ENCODE data around the gene HMCES.

The HMCES gene

DNA sequence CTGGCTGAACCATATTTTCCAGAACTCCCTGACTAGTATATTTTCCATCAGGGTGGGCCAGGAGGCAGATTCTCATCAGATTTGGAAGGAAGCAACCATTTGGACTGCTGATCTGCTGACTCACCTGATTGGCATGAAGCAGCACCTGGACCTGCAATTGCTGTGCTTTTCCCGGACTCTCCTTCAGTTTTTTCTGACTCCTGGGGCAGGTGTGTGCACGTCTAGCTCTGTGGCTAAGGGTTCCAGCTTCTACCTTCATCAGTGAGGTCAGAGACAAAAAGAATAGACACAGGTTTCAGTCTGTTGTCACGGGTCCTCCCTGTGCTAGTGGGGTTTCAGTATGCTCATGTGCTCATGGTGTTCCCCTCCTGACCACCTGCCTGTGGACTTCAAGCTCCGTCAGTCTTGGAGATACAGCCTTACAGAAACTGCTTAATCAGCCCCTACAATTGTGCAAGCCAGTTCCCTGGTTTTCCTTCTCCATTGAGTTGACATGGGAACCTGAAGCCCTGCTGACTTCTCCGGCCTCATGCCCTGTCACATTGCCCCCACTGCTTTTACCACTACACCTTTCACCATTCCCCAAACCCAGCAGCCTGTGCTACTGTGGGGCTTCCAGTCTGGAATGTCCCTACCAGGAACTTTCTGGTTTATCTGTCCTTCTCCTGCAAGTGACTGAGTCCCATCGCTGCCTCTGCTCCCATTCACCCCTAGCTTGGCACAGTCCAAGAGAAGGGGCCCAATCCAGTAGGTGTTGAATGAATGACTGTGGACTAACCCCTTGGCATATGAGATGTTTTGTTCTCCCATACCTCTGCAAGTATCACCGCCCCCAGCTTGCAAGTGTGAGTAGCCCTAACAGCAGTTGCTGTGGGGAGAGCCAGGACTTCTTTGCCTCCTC is 31.7 kb downstream of the HMCES start:
- Histone ChIP-seq H3K9me3 (ENCODE audit: control insufficient read depth, insufficient read depth, low read depth, low read length) (no peaks in the 10 kb centered on the region), H3K4me1 (ENCODE audit: control insufficient read depth, insufficient read depth, low read length) (no peaks in the 10 kb centered on the region), H3K4me3 (ENCODE audit: low read depth, low read length) (no peak overlapping the region), H3K27ac (ENCODE audit: extremely low read depth, low read depth, low read length) (no peak overlapping the region), H3K36me3 (ENCODE audit: control insufficient read depth in 2 of 2, insufficient read depth in 1 of 2, low read length in 2 of 2) (peaks cover 0 to 27% of the 10 kb centered on the region in 2 experiments; a peak in 2 of 3 replicates)
- ChIA-PET CTCF (no interaction called here), POLR2A (interaction anchor here (0.6 to 0.7 kb wide), 2 partner anchors 32 kb away, joined by 3 read pairs; partner anchors contain the start of gene HMCES)
- TF ChIP-seq, protein P1, sequence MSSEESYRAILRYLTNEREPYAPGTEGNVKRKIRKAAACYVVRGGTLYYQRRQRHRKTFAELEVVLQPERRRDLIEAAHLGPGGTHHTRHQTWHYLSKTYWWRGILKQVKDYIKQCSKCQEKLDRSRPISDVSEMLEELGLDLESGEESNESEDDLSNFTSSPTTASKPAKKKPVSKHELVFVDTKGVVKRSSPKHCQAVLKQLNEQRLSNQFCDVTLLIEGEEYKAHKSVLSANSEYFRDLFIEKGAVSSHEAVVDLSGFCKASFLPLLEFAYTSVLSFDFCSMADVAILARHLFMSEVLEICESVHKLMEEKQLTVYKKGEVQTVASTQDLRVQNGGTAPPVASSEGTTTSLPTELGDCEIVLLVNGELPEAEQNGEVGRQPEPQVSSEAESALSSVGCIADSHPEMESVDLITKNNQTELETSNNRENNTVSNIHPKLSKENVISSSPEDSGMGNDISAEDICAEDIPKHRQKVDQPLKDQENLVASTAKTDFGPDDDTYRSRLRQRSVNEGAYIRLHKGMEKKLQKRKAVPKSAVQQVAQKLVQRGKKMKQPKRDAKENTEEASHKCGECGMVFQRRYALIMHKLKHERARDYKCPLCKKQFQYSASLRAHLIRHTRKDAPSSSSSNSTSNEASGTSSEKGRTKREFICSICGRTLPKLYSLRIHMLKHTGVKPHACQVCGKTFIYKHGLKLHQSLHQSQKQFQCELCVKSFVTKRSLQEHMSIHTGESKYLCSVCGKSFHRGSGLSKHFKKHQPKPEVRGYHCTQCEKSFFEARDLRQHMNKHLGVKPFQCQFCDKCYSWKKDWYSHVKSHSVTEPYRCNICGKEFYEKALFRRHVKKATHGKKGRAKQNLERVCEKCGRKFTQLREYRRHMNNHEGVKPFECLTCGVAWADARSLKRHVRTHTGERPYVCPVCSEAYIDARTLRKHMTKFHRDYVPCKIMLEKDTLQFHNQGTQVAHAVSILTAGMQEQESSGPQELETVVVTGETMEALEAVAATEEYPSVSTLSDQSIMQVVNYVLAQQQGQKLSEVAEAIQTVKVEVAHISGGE (tag by site-specific recombination; conservative IDR thresholded peaks at IDR 0.05; ENCODE audit: low read depth) = no peak
- TF ChIP-seq, protein P2, sequence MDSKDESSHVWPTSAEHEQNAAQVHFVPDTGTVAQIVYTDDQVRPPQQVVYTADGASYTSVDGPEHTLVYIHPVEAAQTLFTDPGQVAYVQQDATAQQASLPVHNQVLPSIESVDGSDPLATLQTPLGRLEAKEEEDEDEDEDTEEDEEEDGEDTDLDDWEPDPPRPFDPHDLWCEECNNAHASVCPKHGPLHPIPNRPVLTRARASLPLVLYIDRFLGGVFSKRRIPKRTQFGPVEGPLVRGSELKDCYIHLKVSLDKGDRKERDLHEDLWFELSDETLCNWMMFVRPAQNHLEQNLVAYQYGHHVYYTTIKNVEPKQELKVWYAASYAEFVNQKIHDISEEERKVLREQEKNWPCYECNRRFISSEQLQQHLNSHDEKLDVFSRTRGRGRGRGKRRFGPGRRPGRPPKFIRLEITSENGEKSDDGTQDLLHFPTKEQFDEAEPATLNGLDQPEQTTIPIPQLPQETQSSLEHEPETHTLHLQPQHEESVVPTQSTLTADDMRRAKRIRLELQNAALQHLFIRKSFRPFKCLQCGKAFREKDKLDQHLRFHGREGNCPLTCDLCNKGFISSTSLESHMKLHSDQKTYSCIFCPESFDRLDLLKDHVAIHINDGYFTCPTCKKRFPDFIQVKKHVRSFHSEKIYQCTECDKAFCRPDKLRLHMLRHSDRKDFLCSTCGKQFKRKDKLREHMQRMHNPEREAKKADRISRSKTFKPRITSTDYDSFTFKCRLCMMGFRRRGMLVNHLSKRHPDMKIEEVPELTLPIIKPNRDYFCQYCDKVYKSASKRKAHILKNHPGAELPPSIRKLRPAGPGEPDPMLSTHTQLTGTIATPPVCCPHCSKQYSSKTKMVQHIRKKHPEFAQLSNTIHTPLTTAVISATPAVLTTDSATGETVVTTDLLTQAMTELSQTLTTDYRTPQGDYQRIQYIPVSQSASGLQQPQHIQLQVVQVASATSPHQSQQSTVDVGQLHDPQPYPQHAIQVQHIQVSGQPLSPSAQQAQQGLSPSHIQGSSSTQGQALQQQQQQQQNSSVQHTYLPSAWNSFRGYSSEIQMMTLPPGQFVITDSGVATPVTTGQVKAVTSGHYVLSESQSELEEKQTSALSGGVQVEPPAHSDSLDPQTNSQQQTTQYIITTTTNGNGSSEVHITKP (tag by site-specific recombination; IDR thresholded peaks at IDR 0.05) = peak; percentile 59

DNA sequence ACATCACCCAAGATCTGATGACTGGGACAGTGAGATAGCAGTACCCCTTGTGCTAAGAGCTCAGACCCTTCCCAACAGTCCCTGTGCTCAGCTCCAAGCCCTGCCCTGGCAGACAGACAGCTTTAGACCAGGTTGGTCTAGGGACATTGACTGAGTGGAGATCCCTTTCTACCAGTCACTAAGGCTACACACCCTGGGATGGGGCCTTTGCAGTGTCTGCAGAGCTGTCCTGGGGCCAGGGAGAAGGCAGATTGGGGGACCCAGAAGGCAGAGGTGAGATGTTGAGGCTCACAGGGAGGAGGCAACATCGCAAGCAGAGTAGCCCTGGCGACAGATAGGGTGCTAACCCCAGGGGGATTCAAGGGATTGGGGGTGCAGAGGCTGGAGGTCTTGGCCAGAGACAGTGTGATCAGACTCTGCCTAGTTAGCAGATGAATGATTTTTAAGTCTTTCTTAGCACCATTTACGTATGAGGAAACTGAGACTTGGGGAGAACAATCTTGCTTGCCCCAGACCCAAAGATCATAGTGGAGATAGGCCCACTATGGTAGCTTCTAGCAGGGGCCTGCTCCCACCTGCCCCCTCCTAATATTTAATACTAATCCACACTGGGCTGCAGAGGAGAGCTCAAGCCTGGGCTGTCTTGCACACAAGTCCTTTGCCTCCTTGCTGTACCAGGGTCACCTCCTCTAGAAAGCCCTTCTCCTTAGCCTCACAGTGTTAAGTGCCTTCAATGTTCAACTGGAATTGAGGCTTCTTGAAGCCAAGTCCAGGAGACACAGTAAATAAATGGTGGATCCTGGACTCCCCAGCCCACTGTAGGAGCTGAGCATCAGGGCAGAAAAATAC is 32.6 kb downstream of the HMCES start:
- ChIA-PET POLR2A (interaction anchor here (0.6 to 0.7 kb wide), 2 partner anchors 33 to 661 kb away, joined by 3 read pairs; partner anchors contain the start of genes HMCES and RPN1), CTCF (no interaction called here)
- TF ChIP-seq, protein P3, sequence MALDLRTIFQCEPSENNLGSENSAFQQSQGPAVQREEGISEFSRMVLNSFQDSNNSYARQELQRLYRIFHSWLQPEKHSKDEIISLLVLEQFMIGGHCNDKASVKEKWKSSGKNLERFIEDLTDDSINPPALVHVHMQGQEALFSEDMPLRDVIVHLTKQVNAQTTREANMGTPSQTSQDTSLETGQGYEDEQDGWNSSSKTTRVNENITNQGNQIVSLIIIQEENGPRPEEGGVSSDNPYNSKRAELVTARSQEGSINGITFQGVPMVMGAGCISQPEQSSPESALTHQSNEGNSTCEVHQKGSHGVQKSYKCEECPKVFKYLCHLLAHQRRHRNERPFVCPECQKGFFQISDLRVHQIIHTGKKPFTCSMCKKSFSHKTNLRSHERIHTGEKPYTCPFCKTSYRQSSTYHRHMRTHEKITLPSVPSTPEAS (tag by site-specific recombination; IDR thresholded peaks at IDR 0.05) = no peak
- TF ChIP-seq OSR2 (tag by site-specific recombination; IDR thresholded peaks at IDR 0.05) (no peak), SCRT1 (tag by site-specific recombination; IDR thresholded peaks at IDR 0.05; ENCODE audit: borderline replicate concordance) (no peak), ZNF214 (tag by site-specific recombination; IDR thresholded peaks at IDR 0.05; ENCODE audit: borderline replicate concordance) (no peak), TCF7L2 (IDR thresholded peaks at IDR 0.05; ENCODE audit: borderline replicate concordance, low read depth, low read length) (no peak), ZNF707 (tag by site-specific recombination; IDR thresholded peaks at IDR 0.05) (no peak), ZBTB17 (tag by site-specific recombination; IDR thresholded peaks at IDR 0.05) (no peak)
- TF ChIP-seq, protein P4, sequence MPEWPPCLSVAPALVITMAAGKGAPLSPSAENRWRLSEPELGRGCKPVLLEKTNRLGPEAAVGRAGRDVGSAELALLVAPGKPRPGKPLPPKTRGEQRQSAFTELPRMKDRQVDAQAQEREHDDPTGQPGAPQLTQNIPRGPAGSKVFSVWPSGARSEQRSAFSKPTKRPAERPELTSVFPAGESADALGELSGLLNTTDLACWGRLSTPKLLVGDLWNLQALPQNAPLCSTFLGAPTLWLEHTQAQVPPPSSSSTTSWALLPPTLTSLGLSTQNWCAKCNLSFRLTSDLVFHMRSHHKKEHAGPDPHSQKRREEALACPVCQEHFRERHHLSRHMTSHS (tag by site-specific recombination; IDR thresholded peaks at IDR 0.05) = no peak
- TF ChIP-seq, protein P5, sequence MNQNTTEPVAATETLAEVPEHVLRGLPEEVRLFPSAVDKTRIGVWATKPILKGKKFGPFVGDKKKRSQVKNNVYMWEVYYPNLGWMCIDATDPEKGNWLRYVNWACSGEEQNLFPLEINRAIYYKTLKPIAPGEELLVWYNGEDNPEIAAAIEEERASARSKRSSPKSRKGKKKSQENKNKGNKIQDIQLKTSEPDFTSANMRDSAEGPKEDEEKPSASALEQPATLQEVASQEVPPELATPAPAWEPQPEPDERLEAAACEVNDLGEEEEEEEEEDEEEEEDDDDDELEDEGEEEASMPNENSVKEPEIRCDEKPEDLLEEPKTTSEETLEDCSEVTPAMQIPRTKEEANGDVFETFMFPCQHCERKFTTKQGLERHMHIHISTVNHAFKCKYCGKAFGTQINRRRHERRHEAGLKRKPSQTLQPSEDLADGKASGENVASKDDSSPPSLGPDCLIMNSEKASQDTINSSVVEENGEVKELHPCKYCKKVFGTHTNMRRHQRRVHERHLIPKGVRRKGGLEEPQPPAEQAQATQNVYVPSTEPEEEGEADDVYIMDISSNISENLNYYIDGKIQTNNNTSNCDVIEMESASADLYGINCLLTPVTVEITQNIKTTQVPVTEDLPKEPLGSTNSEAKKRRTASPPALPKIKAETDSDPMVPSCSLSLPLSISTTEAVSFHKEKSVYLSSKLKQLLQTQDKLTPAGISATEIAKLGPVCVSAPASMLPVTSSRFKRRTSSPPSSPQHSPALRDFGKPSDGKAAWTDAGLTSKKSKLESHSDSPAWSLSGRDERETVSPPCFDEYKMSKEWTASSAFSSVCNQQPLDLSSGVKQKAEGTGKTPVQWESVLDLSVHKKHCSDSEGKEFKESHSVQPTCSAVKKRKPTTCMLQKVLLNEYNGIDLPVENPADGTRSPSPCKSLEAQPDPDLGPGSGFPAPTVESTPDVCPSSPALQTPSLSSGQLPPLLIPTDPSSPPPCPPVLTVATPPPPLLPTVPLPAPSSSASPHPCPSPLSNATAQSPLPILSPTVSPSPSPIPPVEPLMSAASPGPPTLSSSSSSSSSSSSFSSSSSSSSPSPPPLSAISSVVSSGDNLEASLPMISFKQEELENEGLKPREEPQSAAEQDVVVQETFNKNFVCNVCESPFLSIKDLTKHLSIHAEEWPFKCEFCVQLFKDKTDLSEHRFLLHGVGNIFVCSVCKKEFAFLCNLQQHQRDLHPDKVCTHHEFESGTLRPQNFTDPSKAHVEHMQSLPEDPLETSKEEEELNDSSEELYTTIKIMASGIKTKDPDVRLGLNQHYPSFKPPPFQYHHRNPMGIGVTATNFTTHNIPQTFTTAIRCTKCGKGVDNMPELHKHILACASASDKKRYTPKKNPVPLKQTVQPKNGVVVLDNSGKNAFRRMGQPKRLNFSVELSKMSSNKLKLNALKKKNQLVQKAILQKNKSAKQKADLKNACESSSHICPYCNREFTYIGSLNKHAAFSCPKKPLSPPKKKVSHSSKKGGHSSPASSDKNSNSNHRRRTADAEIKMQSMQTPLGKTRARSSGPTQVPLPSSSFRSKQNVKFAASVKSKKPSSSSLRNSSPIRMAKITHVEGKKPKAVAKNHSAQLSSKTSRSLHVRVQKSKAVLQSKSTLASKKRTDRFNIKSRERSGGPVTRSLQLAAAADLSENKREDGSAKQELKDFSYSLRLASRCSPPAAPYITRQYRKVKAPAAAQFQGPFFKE (tag by site-specific recombination; IDR thresholded peaks at IDR 0.05; ENCODE audit: borderline replicate concordance) = no peak
- Histone ChIP-seq H3K9me3 (ENCODE audit: control insufficient read depth, insufficient read depth, low read depth, low read length) (no peaks in the 10 kb centered on the region), H3K27ac (ENCODE audit: extremely low read depth, low read depth, low read length) (no peak overlapping the region), H3K36me3 (ENCODE audit: control insufficient read depth in 2 of 2, insufficient read depth in 1 of 2, low read length in 2 of 2) (peaks cover 0 to 20% of the 10 kb centered on the region in 2 experiments; a peak in 2 of 3 replicates), H3K4me3 (ENCODE audit: low read depth, low read length) (no peak overlapping the region), H3K4me1 (ENCODE audit: control insufficient read depth, insufficient read depth, low read length) (no peaks in the 10 kb centered on the region)
